ENCODE measurements around the gene LIPE.

The LIPE gene

DNA sequence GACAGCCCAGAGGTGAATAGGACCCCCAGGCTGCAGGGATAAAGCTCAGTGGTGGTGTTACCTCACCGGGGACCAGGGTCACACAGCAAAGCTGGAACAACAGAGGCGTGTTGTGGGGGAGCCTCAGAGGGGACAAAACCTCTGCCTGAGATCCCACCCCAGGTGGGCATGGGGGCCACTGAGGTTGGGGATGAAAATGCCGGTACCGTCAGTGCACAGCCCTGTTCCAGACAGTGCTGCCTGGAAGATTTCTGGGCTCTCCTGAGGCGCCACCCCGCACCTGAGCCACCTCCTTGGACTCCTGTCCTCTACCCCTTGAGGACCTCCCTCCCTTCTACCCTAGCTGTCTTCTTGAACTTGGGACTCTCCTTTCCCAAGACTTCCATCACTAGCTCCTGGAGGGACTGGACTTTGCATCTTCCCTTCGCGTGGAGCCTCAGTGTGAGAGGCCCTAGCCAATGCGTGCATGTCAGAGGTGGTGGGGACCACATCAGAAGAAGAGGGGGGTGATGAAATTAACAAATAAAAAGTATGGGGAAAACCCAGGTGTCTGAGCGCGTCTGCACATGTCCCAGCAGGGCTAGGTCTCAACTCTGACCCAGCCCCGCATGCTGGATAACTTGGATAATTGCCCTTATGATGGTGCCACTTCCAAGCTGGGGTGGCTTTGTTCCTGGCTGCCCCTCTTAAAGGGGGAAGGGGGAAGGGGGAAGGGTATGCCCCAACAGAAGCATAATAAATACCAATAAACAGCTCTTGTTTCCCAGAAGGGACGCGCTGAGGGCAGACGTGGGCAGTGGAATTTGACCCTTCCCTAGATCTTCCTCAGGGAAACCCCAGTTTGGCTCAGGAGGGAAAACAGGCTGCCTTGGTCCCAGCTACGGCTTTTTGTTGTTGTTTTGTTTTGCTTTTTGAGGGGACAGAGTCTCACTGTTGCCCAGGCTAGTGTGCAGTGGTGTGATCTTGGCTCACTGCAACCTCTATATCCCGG is 48.7 kb downstream of the LIPE start:
- no peak for DNase-seq

- no peak for DNase-seq
Observed at GRCh38 chr19:42376177-42376555, 51.0 kb downstream of the LIPE start.

DNA sequence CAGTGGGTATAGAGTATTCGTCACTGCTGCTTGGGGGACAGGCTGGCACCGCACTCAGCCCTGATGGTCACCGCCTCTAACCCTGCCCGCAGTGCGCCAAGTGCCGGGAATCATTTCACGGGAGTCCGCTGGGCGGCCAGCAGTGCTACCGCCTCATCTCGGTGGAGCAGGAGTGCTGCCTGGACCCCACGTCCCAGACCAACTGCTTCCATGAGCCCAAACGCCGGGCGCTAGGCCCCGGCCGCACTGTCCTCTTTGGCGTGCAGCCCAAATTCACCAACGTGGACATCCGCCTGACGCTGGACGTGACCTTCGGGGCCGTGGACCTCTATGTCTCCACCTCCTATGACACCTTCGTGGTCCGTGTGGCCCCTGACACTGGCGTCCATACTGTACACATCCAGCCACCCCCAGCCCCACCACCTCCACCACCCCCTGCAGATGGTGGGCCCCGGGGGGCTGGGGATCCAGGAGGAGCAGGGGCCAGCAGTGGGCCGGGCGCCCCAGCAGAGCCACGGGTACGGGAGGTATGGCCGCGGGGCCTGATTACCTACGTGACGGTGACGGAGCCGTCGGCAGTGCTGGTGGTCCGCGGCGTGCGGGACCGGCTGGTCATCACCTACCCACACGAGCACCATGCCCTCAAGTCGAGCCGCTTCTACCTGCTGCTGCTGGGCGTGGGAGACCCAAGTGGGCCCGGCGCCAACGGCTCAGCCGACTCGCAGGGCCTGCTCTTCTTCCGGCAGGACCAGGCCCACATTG is 51.6 kb downstream of the LIPE start:
- no peak for DNase-seq

DNA sequence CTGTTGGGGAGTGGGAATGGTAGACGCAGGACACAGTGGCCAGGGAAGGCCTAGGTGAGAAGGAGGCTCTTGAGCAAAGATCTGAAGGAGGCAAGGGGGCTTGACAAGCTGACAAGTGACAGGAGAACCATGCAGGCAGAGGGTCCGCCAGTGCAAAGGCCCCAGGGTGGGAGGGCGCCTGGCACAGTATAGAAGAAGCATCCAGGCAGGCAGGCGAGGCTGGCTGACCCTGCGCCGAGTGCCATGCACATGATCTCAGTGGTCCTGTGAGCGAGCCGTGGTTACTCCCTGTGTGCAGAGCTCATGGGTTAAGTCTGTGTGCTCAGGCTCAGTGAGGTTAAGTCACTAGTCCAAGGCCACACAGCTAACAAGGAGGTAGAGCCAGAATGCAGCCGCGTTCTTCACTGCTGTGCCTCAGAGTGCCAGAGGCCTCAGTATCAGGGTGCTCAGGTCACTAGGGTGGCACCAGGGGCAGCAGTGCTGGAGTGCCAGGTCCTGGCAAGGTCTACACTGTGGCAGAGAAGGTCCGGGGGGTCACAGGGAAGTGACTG is 52.3 kb downstream of the LIPE start:
- DNase-seq: no peak

GRCh38 chr19:42370626-42371175 is 56.5 kb downstream of the LIPE start:
- no peak for DNase-seq

DNA sequence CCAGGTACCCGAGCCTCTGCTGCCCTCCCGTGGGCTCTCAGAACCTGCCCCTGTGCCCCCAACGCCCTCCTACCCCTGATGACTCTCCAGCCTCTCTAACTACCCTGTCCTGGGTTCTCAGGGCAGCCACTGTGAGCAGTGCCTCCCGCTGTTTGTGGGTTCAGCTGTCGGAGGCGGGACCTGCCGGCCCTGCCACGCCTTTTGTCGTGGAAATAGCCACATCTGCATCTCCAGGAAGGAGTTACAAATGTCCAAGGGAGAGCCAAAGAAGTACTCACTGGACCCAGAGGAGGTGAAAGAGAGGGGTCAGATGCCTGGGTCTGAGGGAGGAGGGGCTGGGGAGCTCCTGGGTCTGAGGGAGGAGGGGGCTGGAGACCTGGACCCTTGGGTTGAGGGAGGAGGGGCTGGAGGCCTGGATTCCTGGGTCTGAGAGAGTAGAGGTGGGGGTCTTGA is 57.1 kb downstream of the LIPE start:
- DNase-seq: peak; percentile 8

- no peak for DNase-seq
Observed at GRCh38 chr19:42369433-42370067, 57.6 kb downstream of the LIPE start.

- no peak for DNase-seq
Observed at GRCh38 chr19:42368765-42369164, 58.4 kb downstream of the LIPE start.

DNA sequence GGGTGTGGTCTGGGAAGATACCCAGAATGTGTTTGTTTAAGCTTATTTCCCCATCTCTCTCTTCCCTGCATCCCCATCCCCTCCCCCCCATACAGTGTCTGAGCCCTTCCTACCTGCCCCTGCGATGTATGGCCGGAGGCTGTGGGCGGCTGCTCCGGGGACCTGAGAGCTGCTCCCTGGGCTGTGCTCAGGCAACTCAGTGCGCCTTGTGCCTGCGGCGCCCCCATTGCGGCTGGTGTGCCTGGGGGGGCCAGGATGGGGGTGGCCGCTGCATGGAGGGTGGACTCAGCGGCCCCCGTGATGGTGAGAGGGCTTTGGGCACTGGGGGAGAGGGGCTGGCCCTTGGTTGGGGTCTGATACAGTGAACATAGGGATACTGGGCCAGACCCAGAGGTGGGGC is 58.8 kb downstream of the LIPE start:
- no peak for DNase-seq

DNA sequence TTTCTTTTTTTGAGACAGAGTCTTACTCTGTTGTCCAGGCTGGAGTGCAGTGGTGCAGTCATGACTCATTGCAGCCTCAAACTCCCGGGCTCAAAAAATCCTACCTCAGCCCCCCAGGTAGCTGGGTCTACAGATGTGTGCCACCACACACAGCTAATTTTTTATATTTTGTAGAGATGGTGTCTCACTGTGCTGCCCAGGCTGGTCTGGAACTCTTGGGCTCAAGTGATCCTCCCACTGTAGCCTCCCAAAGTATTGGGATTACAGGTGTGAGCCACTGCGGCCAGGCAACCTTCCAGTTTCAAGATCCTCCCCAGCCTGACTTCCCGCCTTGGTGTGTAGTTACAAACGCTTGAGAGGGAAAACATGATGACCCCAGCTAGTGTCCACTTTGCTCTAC is 59.3 kb downstream of the LIPE start:
- DNase-seq: no peak

- DNase-seq: no peak
Observed at GRCh38 chr19:42366673-42367072, 60.5 kb downstream of the LIPE start.

DNA sequence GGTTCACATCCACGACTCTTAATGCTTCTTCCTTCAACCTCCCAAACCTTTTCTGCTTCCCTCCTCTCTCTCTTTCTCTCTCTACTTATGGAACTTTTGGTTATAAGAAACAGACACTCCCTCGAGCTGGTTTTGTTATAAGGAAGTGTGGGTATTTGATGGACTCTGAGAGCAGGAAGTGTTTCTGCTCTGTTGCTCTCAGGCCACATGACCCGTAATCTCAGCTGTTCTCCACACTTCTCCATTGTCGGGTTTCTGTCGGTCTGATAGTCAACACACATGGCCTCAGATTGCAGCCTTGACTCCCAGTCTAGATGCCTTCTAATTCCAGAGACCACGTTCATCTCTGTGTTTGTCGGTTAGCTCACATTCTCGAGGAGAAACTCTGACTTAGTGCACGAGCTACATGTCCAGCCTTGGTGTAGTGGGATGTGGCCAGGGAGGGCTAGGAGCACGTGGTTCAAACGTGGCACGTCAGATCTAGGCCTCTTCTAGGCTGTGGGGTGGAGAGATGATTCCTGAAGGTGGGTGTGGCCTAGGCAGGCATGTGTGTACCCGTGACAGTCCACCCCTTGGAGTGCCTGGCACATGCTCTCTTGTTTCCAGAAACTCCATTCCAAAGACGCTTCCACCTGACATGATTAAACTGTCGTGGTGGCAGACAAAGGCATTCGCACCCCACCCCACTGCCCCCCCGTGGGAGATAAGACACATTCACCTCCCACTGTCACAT is 63.4 kb downstream of the LIPE start:
- no peak for DNase-seq

- no peak for DNase-seq
Observed at GRCh38 chr19:42362891-42363440, 64.2 kb downstream of the LIPE start.

DNA sequence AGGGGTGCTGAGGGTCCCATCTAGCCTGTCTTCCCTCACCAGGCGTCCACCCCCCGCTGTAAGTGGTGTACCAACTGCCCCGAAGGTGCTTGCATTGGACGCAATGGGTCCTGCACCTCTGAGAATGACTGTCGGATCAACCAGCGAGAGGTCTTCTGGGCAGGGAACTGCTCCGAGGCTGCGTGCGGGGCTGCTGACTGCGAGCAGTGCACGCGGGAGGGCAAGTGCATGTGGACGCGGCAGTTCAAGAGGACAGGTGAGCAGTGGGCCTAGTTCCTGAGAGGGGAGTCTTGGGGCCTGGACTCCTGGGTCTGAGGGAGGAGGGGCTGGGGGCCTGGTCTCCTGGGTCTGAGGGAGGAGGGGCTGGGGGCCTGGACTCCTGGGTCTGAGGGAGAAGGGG is 64.8 kb downstream of the LIPE start:
- DNase-seq: no peak

- DNase-seq: no peak
Observed at GRCh38 chr19:42361545-42361910, 65.7 kb downstream of the LIPE start.

GRCh38 chr19:42360787-42361544 is 66.2 kb downstream of the LIPE start:
- DNase-seq: no peak

- no peak for DNase-seq
Observed at GRCh38 chr19:42357290-42357689, 69.9 kb downstream of the LIPE start.

- no peak for DNase-seq
Observed at GRCh38 chr19:42356686-42357085, 70.5 kb downstream of the LIPE start.

- DNase-seq: no peak
Observed at GRCh38 chr19:42355896-42356295, 71.3 kb downstream of the LIPE start.

GRCh38 chr19:42353341-42354015 is 73.7 kb downstream of the LIPE start:
- no peak for DNase-seq

Data from DMS153 (cell line).